ENCODE measurements around the gene MCUR1. TPM values are rescaled to one million over a fixed set of nuclear protein-coding genes. Genes with fewer than 3 reads are reported as not detected.

Gene MCUR1
- polyA plus RNA-seq, 1 experiment: 9.5 TPM

- ChIA-PET CTCF (interaction anchor here (0.5 to 9.5 kb wide), 3 partner anchors 9 to 46 kb away, joined by 3 to 87 read pairs (median 3); no protein-coding TSS in a partner anchor), POLR2A (no interaction called here)
- no peak overlapping the region for H3K4me3 ChIP-seq (ENCODE audit: low read depth, low read length)
- H3K27me3 ChIP-seq (ENCODE audit: control insufficient read depth, insufficient read depth, low read length): no peaks in the 10 kb centered on the region
- no peak for TF ChIP-seq CTCF (IDR thresholded peaks at IDR 0.05; ENCODE audit: low read depth, low read length)
- no peak overlapping the region for H3K27ac ChIP-seq (ENCODE audit: low read depth, low read length)
- H3K9me3 ChIP-seq (ENCODE audit: control insufficient read depth, insufficient read depth, low read length): no peaks in the 10 kb centered on the region
- DNase-seq (ENCODE audit: low read depth, low spot score): no peak
These were observed 5.6 kb downstream of the MCUR1 start for GRCh38 chr6:13808801-13809200.

- ChIA-PET CTCF (interaction anchor here (0.6 to 9.5 kb wide), 2 partner anchors 13 to 101 kb away, joined by 3 to 87 read pairs; no protein-coding TSS in a partner anchor), POLR2A (no interaction called here)
- no peak overlapping the region for H3K27ac ChIP-seq (ENCODE audit: low read depth, low read length)
- no peak for DNase-seq (ENCODE audit: low read depth, low spot score)
- H3K9me3 ChIP-seq (ENCODE audit: control insufficient read depth, insufficient read depth, low read length): no peaks in the 10 kb centered on the region
- no peak for TF ChIP-seq CTCF (IDR thresholded peaks at IDR 0.05; ENCODE audit: low read depth, low read length)
- no peak overlapping the region for H3K4me3 ChIP-seq (ENCODE audit: low read depth, low read length)
- no peaks in the 10 kb centered on the region for H3K27me3 ChIP-seq (ENCODE audit: control insufficient read depth, insufficient read depth, low read length)
These were observed 6.7 kb downstream of the MCUR1 start for GRCh38 chr6:13807696-13808095.

- DNase-seq (ENCODE audit: low read depth, low spot score): no peak
- ChIA-PET CTCF (interaction anchor here (1.3 to 2.4 kb wide), 2 partner anchors 9 to 263 kb away, joined by 8 to 14 read pairs; no protein-coding TSS in a partner anchor), POLR2A (no interaction called here)
- TF ChIP-seq CTCF (IDR thresholded peaks at IDR 0.05; ENCODE audit: low read depth, low read length): no peak
- H3K9me3 ChIP-seq (ENCODE audit: control insufficient read depth, insufficient read depth, low read length): no peaks in the 10 kb centered on the region
- no peaks in the 10 kb centered on the region for H3K27me3 ChIP-seq (ENCODE audit: control insufficient read depth, insufficient read depth, low read length)
- no peak overlapping the region for H3K27ac ChIP-seq (ENCODE audit: low read depth, low read length)
- H3K4me3 ChIP-seq (ENCODE audit: low read depth, low read length): no peak overlapping the region
These were observed 10.8 kb downstream of the MCUR1 start for GRCh38 chr6:13803581-13803980.

DNA sequence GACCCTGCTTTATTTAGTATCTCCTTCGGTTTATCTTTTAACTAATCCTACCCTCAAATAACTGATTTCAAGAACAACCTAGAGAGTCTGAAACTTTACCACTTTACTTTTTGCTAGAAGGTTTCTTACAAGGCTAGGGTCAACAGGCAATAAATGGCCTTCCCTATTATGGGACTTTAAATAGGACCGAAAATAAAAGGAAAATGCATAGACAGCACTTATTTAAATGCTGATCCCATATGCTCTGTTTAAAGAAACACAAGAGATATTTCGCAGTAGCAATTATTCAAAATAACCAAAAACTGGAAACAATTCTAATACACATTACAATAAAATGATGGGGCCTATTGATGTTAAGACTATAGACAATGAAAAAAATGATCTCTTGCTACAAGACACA is 13.7 kb downstream of the MCUR1 start:
- CTCF ChIA-PET: no interaction called here
- no peaks in the 10 kb centered on the region for H3K27me3 ChIP-seq (ENCODE audit: control insufficient read depth, insufficient read depth, low read length)
- no peaks in the 10 kb centered on the region for H3K9me3 ChIP-seq (ENCODE audit: control insufficient read depth, insufficient read depth, low read length)
- POLR2A ChIA-PET: no interaction called here
- DNase-seq (ENCODE audit: low read depth, low spot score): no peak
- H3K4me3 ChIP-seq (ENCODE audit: low read depth, low read length): no peak overlapping the region
- no peak for TF ChIP-seq CTCF (IDR thresholded peaks at IDR 0.05; ENCODE audit: low read depth, low read length)
- H3K27ac ChIP-seq (ENCODE audit: low read depth, low read length): no peak overlapping the region

DNA sequence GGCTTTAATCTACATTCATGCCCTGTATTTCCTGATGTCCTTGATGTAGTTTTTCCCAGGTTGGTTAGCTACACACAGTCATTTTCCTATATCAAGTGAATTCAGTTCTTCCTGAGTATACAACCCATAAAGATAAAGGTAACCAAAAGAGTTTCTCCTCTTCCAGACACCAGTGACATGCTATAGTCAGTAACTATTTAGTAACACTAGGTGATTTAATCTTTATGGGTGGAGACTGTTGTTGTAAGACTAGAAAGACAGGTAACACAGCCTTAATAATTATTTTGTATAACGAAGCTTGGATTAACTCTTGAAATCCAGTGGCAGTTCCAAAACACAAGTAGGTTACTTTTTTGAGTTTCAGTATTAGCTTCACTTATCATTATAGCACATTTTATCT is 17.6 kb downstream of the MCUR1 start:
- no peak for TF ChIP-seq CTCF (IDR thresholded peaks at IDR 0.05; ENCODE audit: low read depth, low read length)
- no peaks in the 10 kb centered on the region for H3K9me3 ChIP-seq (ENCODE audit: control insufficient read depth, insufficient read depth, low read length)
- no peak overlapping the region for H3K27ac ChIP-seq (ENCODE audit: low read depth, low read length)
- POLR2A ChIA-PET: no interaction called here
- DNase-seq (ENCODE audit: low read depth, low spot score): no peak
- H3K4me3 ChIP-seq (ENCODE audit: low read depth, low read length): no peak overlapping the region
- CTCF ChIA-PET: interaction anchor here (0.7 to 4.7 kb wide), 6 partner anchors 12 to 608 kb away, joined by 3 to 121 read pairs (median 27); partner anchors contain the start of gene NOL7
- no peaks in the 10 kb centered on the region for H3K27me3 ChIP-seq (ENCODE audit: control insufficient read depth, insufficient read depth, low read length)

Data from AG04450 (cell line).